Immature natural killer cell (primary cell): Measurements from ENCODE around the gene CD68. TPM values are rescaled to one million over a fixed set of nuclear protein-coding genes. Genes with fewer than 3 reads are reported as not detected.

Experiments
- DNase-seq, 3 donors: peaks; one replicate each; pipeline ENCODE4 v3.0.0; 2022; ENCODE audit warnings: mixed read lengths in 1 of 3
- H3K27ac Mint-ChIP-seq, 6 donors: one replicate each; pipeline ENCODE4 v1.8.0; 2020; ENCODE audit warnings: mixed read lengths in 6 of 6, mild to moderate bottlenecking in 5 of 6, inconsistent platforms in 4 of 6, moderate library complexity in 3 of 6
- H3K27me3 Mint-ChIP-seq, 3 donors: one replicate each; pipeline ENCODE4 v1.8.0; 2020 to 2021; ENCODE audit warnings: low read depth in 3 of 3, mild to moderate bottlenecking in 3 of 3, mixed read lengths in 3 of 3, moderate library complexity in 3 of 3, inconsistent platforms in 1 of 3
- H3K36me3 Mint-ChIP-seq, 3 donors: one replicate each; pipeline ENCODE4 v1.8.0; 2020; ENCODE audit warnings: mixed read lengths in 3 of 3, inconsistent platforms in 2 of 3, mild to moderate bottlenecking in 2 of 3
- H3K4me1 Mint-ChIP-seq, 2 donors: one replicate each; pipeline ENCODE4 v1.8.0; 2020; ENCODE audit warnings: inconsistent platforms in 2 of 2, mild to moderate bottlenecking in 2 of 2, mixed read lengths in 2 of 2, moderate library complexity in 1 of 2
- H3K4me3 Mint-ChIP-seq, 5 donors: one replicate each; pipeline ENCODE4 v1.8.0; 2020; ENCODE audit warnings: mild to moderate bottlenecking in 5 of 5, mixed read lengths in 5 of 5, inconsistent platforms in 3 of 5, moderate library complexity in 3 of 5
- H3K9me3 Mint-ChIP-seq, 6 donors: one replicate each; pipeline ENCODE4 v1.8.0; 2020; ENCODE audit warnings: mild to moderate bottlenecking in 6 of 6, mixed read lengths in 6 of 6, inconsistent platforms in 4 of 6, moderate library complexity in 3 of 6
- polyA plus RNA-seq, 3 donors: library from polyadenylated mRNA; unstranded; fragments of 300-500 nt; fragmentation: Illumina TruSeq; gene quantifications; one replicate each; pipeline ENCODE4 v1.2.3, GENCODE V29; 2021

Gene CD68
- polyA plus RNA-seq, 3 donors from 2014 or later = 1.9 to 6.5 (median 6.1) TPM

- H3K4me1 Mint-ChIP-seq = peaks cover 53 to 59% of the 10 kb centered on the region in 2 donors
- no peak for DNase-seq
- peak overlapping the region in 2 of 5 donors; percentile 16 to 53 for H3K4me3 Mint-ChIP-seq
- H3K9me3 Mint-ChIP-seq = no peaks in the 10 kb centered on the region
- peaks cover 0 to 10% (median 3%) of the 10 kb centered on the region in 3 donors for H3K27me3 Mint-ChIP-seq
- peaks cover 8 to 13% (median 12%) of the 10 kb centered on the region in 3 donors for H3K36me3 Mint-ChIP-seq
- peak overlapping the region; percentile 23 to 95 (median 87) for H3K27ac Mint-ChIP-seq
Observed at GRCh38 chr17:7553356-7553755, 26.1 kb upstream of the CD68 start.

DNA sequence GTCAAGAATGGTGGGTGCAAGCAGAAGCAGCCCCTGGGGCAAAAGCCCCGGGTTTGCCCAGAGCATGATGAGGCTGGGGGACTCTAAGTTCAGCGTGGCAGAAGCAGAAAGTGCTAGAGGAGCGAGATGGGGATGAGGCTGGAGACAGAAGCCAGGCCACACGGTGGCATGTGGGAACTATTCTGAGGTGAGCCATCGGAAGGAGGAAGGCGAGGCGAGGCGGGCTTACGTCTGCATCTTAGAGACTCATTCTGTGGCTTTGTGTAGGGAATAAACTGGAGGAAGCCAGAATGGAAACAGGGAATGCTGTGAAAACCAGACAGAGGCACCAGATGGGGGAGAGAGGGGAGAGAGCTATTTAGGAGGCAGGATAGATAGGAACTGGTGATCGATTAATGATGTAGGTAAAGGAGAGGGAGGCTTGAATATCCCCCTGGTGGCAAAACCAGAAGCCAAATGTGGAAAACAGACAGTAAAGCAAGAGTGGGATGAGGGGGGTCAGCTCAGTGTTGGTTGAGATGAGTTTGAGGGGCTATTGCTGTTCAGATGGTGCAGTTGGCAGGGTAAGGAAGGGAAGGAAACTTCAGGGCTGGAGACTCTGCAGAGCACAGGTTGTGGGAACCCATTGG, 24.0 kb upstream of the CD68 start:
- Mint-ChIP-seq H3K36me3 (peaks cover 8 to 13% (median 12%) of the 10 kb centered on the region in 3 donors), H3K4me1 (peaks cover 43 to 47% of the 10 kb centered on the region in 2 donors), H3K27me3 (peaks cover 0 to 8% (median 3%) of the 10 kb centered on the region in 3 donors), H3K9me3 (no peaks in the 10 kb centered on the region), H3K4me3 (no peak overlapping the region), H3K27ac (peak overlapping the region in 4 of 6 donors; percentile 15 to 45 (median 42))
- no peak for DNase-seq

DNA sequence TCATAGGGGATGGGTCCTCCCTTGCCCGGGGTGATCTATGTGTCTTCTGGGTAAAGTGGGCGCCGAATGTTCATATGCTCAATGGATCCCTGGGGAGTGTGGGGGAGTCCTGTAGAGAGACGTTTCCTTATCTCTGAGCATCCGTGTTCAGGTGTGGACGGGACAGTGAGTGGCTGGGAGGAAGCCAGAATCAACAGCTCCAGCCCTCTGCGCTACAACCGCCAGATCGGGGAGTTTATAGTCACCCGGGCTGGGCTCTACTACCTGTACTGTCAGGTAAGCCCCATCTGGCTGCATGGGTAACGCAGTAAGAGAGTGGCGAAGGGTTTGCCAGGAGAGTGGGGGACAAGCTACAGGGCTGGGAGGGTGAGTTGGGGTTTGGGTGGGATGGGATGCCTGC, 22.8 kb upstream of the CD68 start:
- Mint-ChIP-seq H3K4me1 (peaks cover 44 to 47% of the 10 kb centered on the region in 2 donors), H3K9me3 (no peaks in the 10 kb centered on the region), H3K27ac (peak overlapping the region in 2 of 6 donors; percentile 12 to 34), H3K36me3 (peaks cover 7 to 13% (median 8%) of the 10 kb centered on the region in 3 donors), H3K27me3 (peaks cover 6 to 18% (median 7%) of the 10 kb centered on the region in 3 donors), H3K4me3 (no peak overlapping the region)
- DNase-seq = no peak

DNA sequence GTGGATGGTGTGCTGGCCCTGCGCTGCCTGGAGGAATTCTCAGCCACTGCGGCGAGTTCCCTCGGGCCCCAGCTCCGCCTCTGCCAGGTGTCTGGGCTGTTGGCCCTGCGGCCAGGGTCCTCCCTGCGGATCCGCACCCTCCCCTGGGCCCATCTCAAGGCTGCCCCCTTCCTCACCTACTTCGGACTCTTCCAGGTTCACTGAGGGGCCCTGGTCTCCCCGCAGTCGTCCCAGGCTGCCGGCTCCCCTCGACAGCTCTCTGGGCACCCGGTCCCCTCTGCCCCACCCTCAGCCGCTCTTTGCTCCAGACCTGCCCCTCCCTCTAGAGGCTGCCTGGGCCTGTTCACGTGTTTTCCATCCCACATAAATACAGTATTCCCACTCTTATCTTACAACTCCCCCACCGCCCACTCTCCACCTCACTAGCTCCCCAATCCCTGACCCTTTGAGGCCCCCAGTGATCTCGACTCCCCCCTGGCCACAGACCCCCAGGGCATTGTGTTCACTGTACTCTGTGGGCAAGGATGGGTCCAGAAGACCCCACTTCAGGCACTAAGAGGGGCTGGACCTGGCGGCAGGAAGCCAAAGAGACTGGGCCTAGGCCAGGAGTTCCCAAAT, 22.2 kb upstream of the CD68 start:
- no peaks in the 10 kb centered on the region for H3K9me3 Mint-ChIP-seq
- H3K36me3 Mint-ChIP-seq = peaks cover 7 to 13% (median 8%) of the 10 kb centered on the region in 3 donors
- DNase-seq = no peak
- peaks cover 10 to 21% (median 11%) of the 10 kb centered on the region in 3 donors for H3K27me3 Mint-ChIP-seq
- H3K4me1 Mint-ChIP-seq = peaks cover 39 to 42% of the 10 kb centered on the region in 2 donors
- H3K27ac Mint-ChIP-seq = no peak overlapping the region
- H3K4me3 Mint-ChIP-seq = no peak overlapping the region

GRCh38 chr17:7557775-7558543, 21.5 kb upstream of the CD68 start:
- peaks cover 3 to 9% (median 4%) of the 10 kb centered on the region in 3 donors for H3K36me3 Mint-ChIP-seq
- no peaks in the 10 kb centered on the region for H3K9me3 Mint-ChIP-seq
- peaks cover 39 to 42% of the 10 kb centered on the region in 2 donors for H3K4me1 Mint-ChIP-seq
- H3K27ac Mint-ChIP-seq = peak overlapping the region in 3 of 6 donors; percentile 54 to 80 (median 59)
- H3K4me3 Mint-ChIP-seq = no peak overlapping the region
- H3K27me3 Mint-ChIP-seq = peaks cover 13 to 20% (median 15%) of the 10 kb centered on the region in 3 donors
- no peak for DNase-seq

GRCh38 chr17:7558544-7559319, 20.7 kb upstream of the CD68 start, which contains the start of gene TNFSF13:
Gene TNFSF13 (plus strand): TSS chr17:7558750. CDS start chr17:7559040, 290 bp downstream.
- Mint-ChIP-seq H3K36me3 (peaks cover 3 to 5% (median 4%) of the 10 kb centered on the region in 3 donors), H3K4me1 (peaks cover 31 to 34% of the 10 kb centered on the region in 2 donors), H3K9me3 (no peaks in the 10 kb centered on the region), H3K27ac (peak within 1 kb of the TSS in 3 of 6 donors; percentile 54 to 80 (median 59)), H3K27me3 (peaks cover 13 to 19% (median 15%) of the 10 kb centered on the region in 3 donors), H3K4me3 (peak within 1 kb of the TSS in 1 of 5 donors; percentile 15)
- DNase-seq = no peak

DNA sequence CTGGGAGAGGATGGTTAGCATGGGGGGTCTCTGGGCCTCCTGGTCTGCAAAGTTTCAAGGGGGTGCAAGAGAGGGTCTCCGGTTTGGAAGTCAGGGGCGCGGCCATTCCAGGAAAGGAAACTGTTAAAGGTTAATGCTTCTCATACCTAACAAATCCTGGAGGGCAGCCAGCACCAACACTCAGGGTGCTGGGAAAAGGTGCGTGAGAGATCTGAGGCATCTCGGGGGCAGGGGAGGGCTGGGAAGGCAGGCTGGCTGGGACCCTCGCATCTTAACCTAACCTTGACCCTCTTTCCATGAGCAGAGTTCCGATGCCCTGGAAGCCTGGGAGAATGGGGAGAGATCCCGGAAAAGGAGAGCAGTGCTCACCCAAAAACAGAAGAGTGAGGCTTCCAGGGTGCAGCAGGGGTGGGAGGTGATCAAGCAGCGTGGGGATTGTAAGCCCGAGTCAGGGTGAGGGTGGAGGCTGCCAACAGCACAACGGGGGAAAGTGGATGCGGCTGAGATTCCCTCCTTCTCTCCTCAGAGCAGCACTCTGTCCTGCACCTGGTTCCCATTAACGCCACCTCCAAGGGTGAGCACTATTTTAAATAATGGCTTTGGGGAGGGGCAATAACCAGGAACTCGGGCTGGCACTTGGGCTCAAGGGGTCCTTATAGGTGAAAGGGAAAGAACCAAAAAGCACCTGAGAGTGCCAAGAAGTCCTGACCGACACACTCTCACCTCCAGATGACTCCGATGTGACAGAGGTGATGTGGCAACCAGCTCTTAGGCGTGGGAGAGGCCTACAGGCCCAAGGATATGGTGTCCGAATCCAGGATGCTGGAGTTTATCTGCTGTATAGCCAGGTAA, 19.9 kb upstream of the CD68 start:
- H3K27ac Mint-ChIP-seq = peak overlapping the region in 3 of 6 donors; percentile 94 to 98 (median 95)
- H3K9me3 Mint-ChIP-seq = no peaks in the 10 kb centered on the region
- peaks cover 13 to 17% (median 15%) of the 10 kb centered on the region in 3 donors for H3K27me3 Mint-ChIP-seq
- peaks cover 3 to 4% (median 4%) of the 10 kb centered on the region in 3 donors for H3K36me3 Mint-ChIP-seq
- peaks cover 30 to 37% of the 10 kb centered on the region in 2 donors for H3K4me1 Mint-ChIP-seq
- peak overlapping the region in 3 of 5 donors; percentile 15 to 96 (median 88) for H3K4me3 Mint-ChIP-seq
- DNase-seq = no peak

- peaks cover 2 to 4% (median 2%) of the 10 kb centered on the region in 3 donors for H3K36me3 Mint-ChIP-seq
Observed at GRCh38 chr17:7560172-7561027, 19.0 kb upstream of the CD68 start.

DNA sequence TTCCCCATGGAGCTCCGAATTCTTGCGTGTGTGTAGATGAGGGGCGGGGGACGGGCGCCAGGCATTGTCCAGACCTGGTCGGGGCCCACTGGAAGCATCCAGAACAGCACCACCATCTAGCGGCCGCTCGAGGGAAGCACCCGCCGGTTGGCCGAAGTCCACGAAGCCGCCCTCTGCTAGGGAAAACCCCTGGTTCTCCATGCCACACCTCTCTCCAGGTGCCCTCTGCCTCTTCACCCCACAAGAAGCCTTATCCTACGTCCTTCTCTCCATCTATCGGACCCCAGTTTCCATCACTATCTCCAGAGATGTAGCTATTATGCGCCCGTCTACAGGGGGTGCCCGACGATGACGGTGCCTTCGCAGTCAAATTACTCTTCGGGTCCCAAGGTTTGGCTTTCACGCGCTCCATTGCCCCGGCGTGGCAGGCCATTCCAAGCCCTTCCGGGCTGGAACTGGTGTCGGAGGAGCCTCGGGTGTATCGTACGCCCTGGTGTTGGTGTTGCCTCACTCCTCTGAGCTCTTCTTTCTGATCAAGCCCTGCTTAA, 18.3 kb upstream of the CD68 start:
- Mint-ChIP-seq H3K27me3 (peaks cover 13 to 17% (median 15%) of the 10 kb centered on the region in 3 donors), H3K9me3 (no peaks in the 10 kb centered on the region), H3K4me3 (peak overlapping the region; percentile 88 to 96 (median 91)), H3K4me1 (peaks cover 29 to 30% of the 10 kb centered on the region in 2 donors), H3K27ac (peak overlapping the region; percentile 94 to 98 (median 96)), H3K36me3 (peaks cover 0 to 4% (median 0%) of the 10 kb centered on the region in 3 donors)
- DNase-seq = peak; percentile 76 to 81 (median 79)

More at GRCh38 chr17:7560172-7561027, 19.0 kb upstream of the CD68 start:
- DNase-seq = no peak
- Mint-ChIP-seq H3K9me3 (no peaks in the 10 kb centered on the region), H3K27me3 (peaks cover 13 to 17% (median 15%) of the 10 kb centered on the region in 3 donors), H3K4me1 (peaks cover 29 to 34% of the 10 kb centered on the region in 2 donors), H3K27ac (peak overlapping the region; percentile 94 to 98 (median 96)), H3K4me3 (peak overlapping the region; percentile 88 to 96 (median 91))

GRCh38 chr17:7561589-7562207, 17.7 kb upstream of the CD68 start, which contains the start of gene SENP3:
Gene SENP3 (plus strand): TSS chr17:7561919. CDS start chr17:7563077, 1,158 bp downstream.
- Mint-ChIP-seq H3K27me3 (peaks cover 10 to 17% (median 15%) of the 10 kb centered on the region in 3 donors), H3K4me1 (peaks cover 25 to 30% of the 10 kb centered on the region in 2 donors), H3K4me3 (peak within 1 kb of the TSS; percentile 88 to 96 (median 91)), H3K9me3 (no peaks in the 10 kb centered on the region), H3K36me3 (no peaks in the 10 kb centered on the region), H3K27ac (peak within 1 kb of the TSS; percentile 94 to 98 (median 96))
- peak; percentile 91 to 92 (median 91) for DNase-seq

GRCh38 chr17:7562208-7562605, 17.2 kb upstream of the CD68 start:
- H3K9me3 Mint-ChIP-seq = no peaks in the 10 kb centered on the region
- peak overlapping the region; percentile 81 to 87 (median 86) for H3K4me3 Mint-ChIP-seq
- H3K27ac Mint-ChIP-seq = peak overlapping the region; percentile 76 to 90 (median 87)
- peaks cover 9 to 17% (median 15%) of the 10 kb centered on the region in 3 donors for H3K27me3 Mint-ChIP-seq
- DNase-seq = no peak
- H3K4me1 Mint-ChIP-seq = peaks cover 26 to 30% of the 10 kb centered on the region in 2 donors
- H3K36me3 Mint-ChIP-seq = no peaks in the 10 kb centered on the region
